Transverse colon (tissue), 4 donors: Measurements from ENCODE around the gene ZDHHC18.

Source experiments
- EP300 ChIP-seq: sonication (generic); formaldehyde crosslinking; IDR thresholded peaks from one replicate; pipeline ENCODE4 v1.6.1; 2017; ENCODE audit warnings: antibody characterized with exemption, low read depth
- POLR2A ChIP-seq: fragments of 450-650 bp; IDR thresholded peaks from one replicate; pipeline ENCODE4 v1.6.1; 2016; ENCODE audit warnings: antibody characterized with exemption, mild to moderate bottlenecking, moderate library complexity
- POLR2AphosphoS5 ChIP-seq, 3 donors: sonication (generic); formaldehyde crosslinking; IDR thresholded peaks; one replicate each; pipeline ENCODE4 v1.6.1; 2016; ENCODE audit warnings: antibody characterized with exemption in 3 of 3
- TF ChIP-seq, protein P1 (sequence below), 5 experiments: fragments of 200-600 bp in 3 of 5; fragments of 450-650 bp in 2 of 5; sonication (generic) in 3 of 5; IDR thresholded peaks; 1 replicate in 2 of 5; 2 replicates in 3 of 5; pipeline ENCODE4 v1.5.1; 2016 to 2017; ENCODE audit warnings: antibody characterized with exemption in 5 of 5, inconsistent platforms in 3 of 5, mild to moderate bottlenecking in 2 of 5, moderate library complexity in 1 of 5

GRCh38 chr1:26831546-26832248, 5.2 kb downstream of the ZDHHC18 start:
- TF ChIP-seq, protein P1, sequence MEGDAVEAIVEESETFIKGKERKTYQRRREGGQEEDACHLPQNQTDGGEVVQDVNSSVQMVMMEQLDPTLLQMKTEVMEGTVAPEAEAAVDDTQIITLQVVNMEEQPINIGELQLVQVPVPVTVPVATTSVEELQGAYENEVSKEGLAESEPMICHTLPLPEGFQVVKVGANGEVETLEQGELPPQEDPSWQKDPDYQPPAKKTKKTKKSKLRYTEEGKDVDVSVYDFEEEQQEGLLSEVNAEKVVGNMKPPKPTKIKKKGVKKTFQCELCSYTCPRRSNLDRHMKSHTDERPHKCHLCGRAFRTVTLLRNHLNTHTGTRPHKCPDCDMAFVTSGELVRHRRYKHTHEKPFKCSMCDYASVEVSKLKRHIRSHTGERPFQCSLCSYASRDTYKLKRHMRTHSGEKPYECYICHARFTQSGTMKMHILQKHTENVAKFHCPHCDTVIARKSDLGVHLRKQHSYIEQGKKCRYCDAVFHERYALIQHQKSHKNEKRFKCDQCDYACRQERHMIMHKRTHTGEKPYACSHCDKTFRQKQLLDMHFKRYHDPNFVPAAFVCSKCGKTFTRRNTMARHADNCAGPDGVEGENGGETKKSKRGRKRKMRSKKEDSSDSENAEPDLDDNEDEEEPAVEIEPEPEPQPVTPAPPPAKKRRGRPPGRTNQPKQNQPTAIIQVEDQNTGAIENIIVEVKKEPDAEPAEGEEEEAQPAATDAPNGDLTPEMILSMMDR (IDR thresholded peaks at IDR 0.05), result no peak
- no peak for TF ChIP-seq POLR2AphosphoS5 (IDR thresholded peaks at IDR 0.05)
- TF ChIP-seq POLR2A, result no peak
- TF ChIP-seq EP300, result no peak
